HFFc6 (cell line): ENCODE data around the gene ZNF579. TPM values are rescaled to one million over a fixed set of nuclear protein-coding genes. Genes with fewer than 3 reads are reported as not detected.
"Not testable (repeated sequence)": the region's sequence is repeated elsewhere in the genome, so short reads cannot be mapped to it uniquely, and the experiment has no call there.

Experiments used
- DNase-seq: peaks from one replicate; pipeline ENCODE4 v3.0.0-alpha.2; 2018
- H3K27ac Mint-ChIP-seq: 2 replicates; pipeline ENCODE4 v1.8.0; 2020; ENCODE audit warnings: mild to moderate bottlenecking, mixed read lengths
- H3K27me3 Mint-ChIP-seq: 2 replicates; pipeline ENCODE4 v1.8.0; 2021; ENCODE audit warnings: mild to moderate bottlenecking, moderate library complexity, mixed read lengths; ENCODE audit not compliant: insufficient read depth
- H3K36me3 Mint-ChIP-seq: 2 replicates; pipeline ENCODE4 v1.8.0; 2021; ENCODE audit warnings: low read depth, mixed read lengths
- H3K4me1 Mint-ChIP-seq: 2 replicates; pipeline ENCODE4 v1.8.0; 2020; ENCODE audit warnings: low read depth, mixed read lengths
- H3K4me3 Mint-ChIP-seq: 2 replicates; pipeline ENCODE4 v1.8.0; 2020; ENCODE audit warnings: mild to moderate bottlenecking, moderate library complexity, mixed read lengths
- H3K9me3 Mint-ChIP-seq: 2 replicates; pipeline ENCODE4 v1.8.0; 2020; ENCODE audit warnings: mild to moderate bottlenecking, mixed read lengths
- total RNA-seq, 6 experiments: library from RNA; stranded (reverse); fragmentation: NEBNext Ultra II Directional; extraction: Animal tissue kit (Norgen Biotek cat#: 25700); gene quantifications; 2 replicates in 1 of 6; 3 replicates in 5 of 6; pipeline ENCODE4 v1.2.3, GENCODE V29; 2021
- TF ChIP-seq, protein P1 (sequence below): fragments of 200-600 bp; sonication (generic); IDR thresholded peaks from 2 replicates; pipeline ENCODE4 v1.5.0; 2021; ENCODE audit warnings: antibody characterized with exemption, mild to moderate bottlenecking

Gene ZNF579
- total RNA-seq, 6 experiments from 2014 or later = 19.0 to 24.3 (median 22.0) TPM

DNA sequence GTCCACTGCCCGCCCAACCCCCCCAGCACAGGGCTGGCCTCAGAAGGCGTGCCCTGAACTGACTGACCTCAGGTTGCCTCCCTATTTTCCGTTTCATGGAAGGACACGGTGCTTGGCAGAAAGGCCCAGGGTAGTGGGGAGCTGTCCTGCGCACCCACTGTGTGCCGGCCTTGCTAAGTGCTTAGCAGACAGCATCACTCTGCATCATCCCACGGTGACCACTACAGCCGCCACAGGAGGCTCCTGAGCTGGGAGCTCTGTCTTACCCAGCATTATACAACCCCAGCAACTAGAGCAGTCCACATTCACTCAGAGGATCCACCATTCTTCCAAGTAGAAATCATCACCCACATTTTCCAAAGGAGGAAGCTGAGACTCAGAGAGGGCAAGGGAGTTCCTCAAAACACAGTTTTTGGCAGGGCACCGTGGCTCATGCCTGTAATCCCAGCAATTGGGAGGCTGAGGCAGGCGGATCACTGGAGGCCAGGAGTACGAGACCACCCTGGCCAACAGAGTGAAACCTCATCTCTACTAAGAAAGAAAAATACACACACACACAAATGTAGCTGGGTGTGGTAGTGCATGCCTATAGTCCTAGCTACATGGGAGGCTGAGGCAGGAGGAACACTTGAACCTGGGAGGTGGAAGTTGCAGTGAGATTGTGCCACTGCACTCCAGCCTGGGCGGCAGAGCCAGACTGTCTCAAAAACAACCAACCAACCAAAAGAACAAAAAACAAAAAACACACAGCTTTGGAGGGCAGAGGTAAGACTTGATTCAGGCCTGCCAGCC lies 45.3 kb downstream of the ZNF579 start:
- Mint-ChIP-seq H3K27me3 (peaks cover 1% of the 10 kb centered on the region; the same call in 1 of the 2 replicates), H3K27ac (no peak overlapping the region), H3K4me3 (no peak overlapping the region), H3K36me3 (no peaks in the 10 kb centered on the region), H3K9me3 (no peaks in the 10 kb centered on the region), H3K4me1 (no peaks in the 10 kb centered on the region)
- no peak for DNase-seq
- TF ChIP-seq, protein P1, sequence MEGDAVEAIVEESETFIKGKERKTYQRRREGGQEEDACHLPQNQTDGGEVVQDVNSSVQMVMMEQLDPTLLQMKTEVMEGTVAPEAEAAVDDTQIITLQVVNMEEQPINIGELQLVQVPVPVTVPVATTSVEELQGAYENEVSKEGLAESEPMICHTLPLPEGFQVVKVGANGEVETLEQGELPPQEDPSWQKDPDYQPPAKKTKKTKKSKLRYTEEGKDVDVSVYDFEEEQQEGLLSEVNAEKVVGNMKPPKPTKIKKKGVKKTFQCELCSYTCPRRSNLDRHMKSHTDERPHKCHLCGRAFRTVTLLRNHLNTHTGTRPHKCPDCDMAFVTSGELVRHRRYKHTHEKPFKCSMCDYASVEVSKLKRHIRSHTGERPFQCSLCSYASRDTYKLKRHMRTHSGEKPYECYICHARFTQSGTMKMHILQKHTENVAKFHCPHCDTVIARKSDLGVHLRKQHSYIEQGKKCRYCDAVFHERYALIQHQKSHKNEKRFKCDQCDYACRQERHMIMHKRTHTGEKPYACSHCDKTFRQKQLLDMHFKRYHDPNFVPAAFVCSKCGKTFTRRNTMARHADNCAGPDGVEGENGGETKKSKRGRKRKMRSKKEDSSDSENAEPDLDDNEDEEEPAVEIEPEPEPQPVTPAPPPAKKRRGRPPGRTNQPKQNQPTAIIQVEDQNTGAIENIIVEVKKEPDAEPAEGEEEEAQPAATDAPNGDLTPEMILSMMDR = no peak

DNA sequence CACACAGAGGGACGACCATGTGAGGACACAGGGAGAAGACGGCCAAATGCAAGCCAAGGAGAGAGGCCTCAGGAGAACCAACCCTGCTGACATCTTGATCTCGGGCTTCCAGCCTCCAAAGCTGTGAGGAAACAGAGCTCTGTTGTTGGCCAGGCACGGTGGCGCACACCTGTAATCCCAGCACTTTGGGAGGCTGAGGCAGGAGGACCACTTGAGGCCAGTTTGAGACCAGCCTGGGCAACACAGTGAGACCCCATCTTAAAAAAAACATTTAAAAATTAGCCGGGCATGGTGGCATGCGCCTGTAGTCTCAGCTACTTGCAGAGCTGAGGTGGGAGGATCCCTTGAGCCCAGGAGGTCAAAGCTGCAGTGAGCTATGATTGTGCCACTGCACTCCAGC lies 46.4 kb downstream of the ZNF579 start:
- H3K27me3 Mint-ChIP-seq, H3K4me1 Mint-ChIP-seq, H3K27ac Mint-ChIP-seq, H3K4me3 Mint-ChIP-seq, H3K9me3 Mint-ChIP-seq, H3K36me3 Mint-ChIP-seq, DNase-seq: not testable (repeated sequence)

DNA sequence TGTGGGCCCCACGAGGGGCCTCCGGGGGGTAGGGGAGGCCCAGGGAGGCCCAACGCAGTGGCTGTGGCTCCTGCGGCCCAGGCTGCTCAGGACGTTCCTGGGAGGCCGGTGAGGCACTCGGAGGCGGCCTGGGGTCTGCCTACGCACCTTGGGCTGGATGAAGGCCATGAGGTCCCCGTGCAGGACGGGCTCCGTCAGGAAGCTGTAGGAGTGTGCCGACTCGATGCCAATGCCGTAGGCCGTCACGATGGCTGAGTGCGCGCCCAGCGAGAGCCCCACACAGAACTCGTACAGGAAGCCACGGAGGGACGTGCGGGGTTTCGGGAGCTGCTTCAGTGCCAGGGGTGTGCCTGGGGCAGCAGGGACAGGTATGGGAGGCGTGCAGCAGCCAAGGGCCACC lies 49.7 kb downstream of the ZNF579 start:
- TF ChIP-seq, protein P1 = no peak
- Mint-ChIP-seq H3K36me3 (no peaks in the 10 kb centered on the region), H3K27me3 (peaks cover 1% of the 10 kb centered on the region), H3K4me3 (no peak overlapping the region), H3K4me1 (no peaks in the 10 kb centered on the region), H3K9me3 (no peaks in the 10 kb centered on the region), H3K27ac (no peak overlapping the region)
- DNase-seq = no peak

DNA sequence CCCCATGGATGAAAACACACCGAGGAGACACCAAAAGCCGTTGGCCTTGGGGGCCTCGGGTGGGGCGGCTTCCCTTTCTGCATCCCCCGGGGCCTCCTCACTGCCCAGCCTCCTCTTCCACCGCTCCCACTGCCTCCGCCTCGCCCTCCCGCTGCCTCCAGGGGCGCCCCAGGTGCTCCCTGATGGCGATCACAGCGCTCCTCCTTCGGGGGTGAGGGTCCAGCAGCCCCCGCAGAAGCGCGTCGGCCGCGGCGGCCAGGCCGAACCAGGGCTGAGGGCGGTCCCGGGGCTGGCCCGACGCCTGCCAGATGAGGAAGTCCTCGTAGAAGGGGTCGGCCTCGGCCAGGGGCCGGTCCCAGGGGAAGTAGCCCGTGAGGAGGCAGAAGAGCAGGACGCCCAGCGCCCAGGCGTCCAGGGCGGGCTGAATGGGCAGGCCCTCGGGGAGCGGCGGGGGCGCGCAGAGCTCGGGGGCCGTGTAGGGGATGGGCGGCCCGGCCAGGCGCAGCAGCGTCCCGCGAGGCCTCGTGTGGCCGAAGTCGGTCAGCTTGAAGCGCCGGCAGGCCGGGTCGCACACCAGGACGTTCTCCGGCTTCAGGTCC lies 50.9 kb downstream of the ZNF579 start:
- no peak for DNase-seq
- H3K27me3 Mint-ChIP-seq = peaks cover 6% of the 10 kb centered on the region
- H3K4me1 Mint-ChIP-seq = peaks cover under 1% of the 10 kb centered on the region; the same call in 1 of the 2 replicates
- H3K4me3 Mint-ChIP-seq = no peak overlapping the region
- H3K36me3 Mint-ChIP-seq = no peaks in the 10 kb centered on the region
- TF ChIP-seq, protein P1 = no peak
- no peak overlapping the region for H3K27ac Mint-ChIP-seq
- H3K9me3 Mint-ChIP-seq = no peaks in the 10 kb centered on the region

DNA sequence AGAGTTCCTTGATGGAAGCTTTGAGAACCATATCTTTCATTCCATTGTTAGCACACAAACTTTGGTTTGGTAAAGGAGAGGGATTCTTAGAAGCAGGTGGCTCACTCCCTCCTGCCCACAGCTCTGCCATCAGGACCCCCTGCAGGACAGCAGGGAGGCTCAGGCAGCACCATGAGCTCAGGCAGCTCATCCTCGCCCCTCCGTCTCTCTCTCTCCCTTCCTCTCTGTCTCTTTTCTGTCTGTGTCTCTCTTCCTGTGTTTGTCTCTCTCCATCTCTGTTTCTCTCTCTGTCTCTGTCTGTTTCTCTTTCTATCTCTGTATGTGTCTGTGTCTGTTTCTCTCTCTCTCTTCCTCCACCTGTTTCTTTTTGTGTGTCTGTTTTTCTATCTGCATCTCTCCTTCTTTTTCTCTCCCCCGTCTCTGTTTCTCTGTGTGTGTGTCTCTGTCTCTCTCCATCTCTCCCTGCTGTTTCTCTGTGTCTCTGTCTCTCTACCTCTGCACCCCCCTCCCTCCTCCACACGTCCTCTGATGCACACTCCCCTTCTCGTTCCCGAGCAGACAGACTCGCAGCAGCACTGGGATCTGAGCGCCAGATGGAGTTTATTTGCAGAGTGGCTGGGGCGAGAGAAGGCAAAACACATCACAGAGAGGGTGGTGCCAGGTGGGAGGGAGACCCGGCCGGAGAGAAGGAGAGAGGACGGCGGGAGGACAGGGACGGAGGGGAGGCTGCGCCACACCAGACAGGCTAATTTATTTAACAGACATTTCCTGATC lies 52.4 kb downstream of the ZNF579 start:
- Mint-ChIP-seq H3K36me3 (no peaks in the 10 kb centered on the region), H3K27me3 (peaks cover 6% of the 10 kb centered on the region), H3K9me3 (no peaks in the 10 kb centered on the region), H3K27ac (no peak overlapping the region), H3K4me1 (peaks cover 5% of the 10 kb centered on the region; the same call in 1 of the 2 replicates), H3K4me3 (no peak overlapping the region)
- DNase-seq = no peak
- TF ChIP-seq, protein P1 = no peak
